Renal pelvis (tissue), 12 donors: ENCODE results near the gene PLPPR3. TPM values are rescaled to one million over a fixed set of nuclear protein-coding genes. Genes with fewer than 3 reads are reported as not detected.

Experiments used
- DNase-seq: peaks from one replicate; pipeline ENCODE4 v3.0.0-alpha.2; 2013
- long read RNA-seq, 16 experiments: transcript quantifications; one replicate each; lab custom pipeline, GENCODE V29; 2026
- polyA plus RNA-seq, 3 donors: library from polyadenylated mRNA; unstranded; fragments of 120-200 nt; gene quantifications; one replicate each; pipeline ENCODE4 v1.2.1, GENCODE V29; 2013; ENCODE audit not compliant: insufficient read length in 3 of 3

The PLPPR3 gene
- 10 to 100 TPM; 11.2 to 25.9 (median 17.1) TPM for polyA plus RNA-seq
- long read RNA-seq, donor 1, transcript PLPPR3-204 (8 exons, 2,328 nt): major isoform, 6 of 8 reads
- long read RNA-seq, donor 1, partial matches to known transcripts: 0 of 8 reads
- long read RNA-seq, donor 1, other reads (novel, unspliced or antisense): 0 of 8 reads
- long read RNA-seq, donor 2, transcript PLPPR3-204 (8 exons, 2,328 nt): major isoform, 6 of 7 reads
- long read RNA-seq, donor 2, partial matches to known transcripts: 0 of 7 reads
- long read RNA-seq, donor 2, other reads (novel, unspliced or antisense): 0 of 7 reads
- long read RNA-seq, donor 3, partial matches to known transcripts: 0 of 5 reads
- long read RNA-seq, donor 3, other reads (novel, unspliced or antisense): 0 of 5 reads
- long read RNA-seq, donor 4, transcript PLPPR3-204 (8 exons, 2,328 nt): major isoform, 6 of 6 reads
- long read RNA-seq, donor 4, partial matches to known transcripts: 0 of 6 reads
- long read RNA-seq, donor 4, other reads (novel, unspliced or antisense): 0 of 6 reads
- long read RNA-seq, donor 5, partial matches to known transcripts: 0 of 2 reads
- long read RNA-seq, donor 5, other reads (novel, unspliced or antisense): 0 of 2 reads
- long read RNA-seq, donor 6, transcript PLPPR3-204 (8 exons, 2,328 nt): major isoform, 9 of 10 reads
- long read RNA-seq, donor 6, partial matches to known transcripts: 0 of 10 reads
- long read RNA-seq, donor 6, other reads (novel, unspliced or antisense): 0 of 10 reads
- long read RNA-seq, donor 7, partial matches to known transcripts: 0 of 4 reads
- long read RNA-seq, donor 7, other reads (novel, unspliced or antisense): 0 of 4 reads
- long read RNA-seq, donor 8, partial matches to known transcripts: 0 of 2 reads
- long read RNA-seq, donor 8, other reads (novel, unspliced or antisense): 0 of 2 reads
- long read RNA-seq, donor 9, partial matches to known transcripts: 0 of 5 reads
- long read RNA-seq, donor 9, other reads (novel, unspliced or antisense): 0 of 5 reads
- long read RNA-seq, donor 10, partial matches to known transcripts: 0 of 2 reads
- long read RNA-seq, donor 10, other reads (novel, unspliced or antisense): 0 of 2 reads
- long read RNA-seq, donor 11, partial matches to known transcripts: 0 of 3 reads
- long read RNA-seq, donor 11, other reads (novel, unspliced or antisense): 0 of 3 reads
- long read RNA-seq, donor 12, transcript PLPPR3-204 (8 exons, 2,328 nt): major isoform, 5 of 5 reads
- long read RNA-seq, donor 12, partial matches to known transcripts: 0 of 5 reads
- long read RNA-seq, donor 12, other reads (novel, unspliced or antisense): 0 of 5 reads
- long read RNA-seq, donor 13, partial matches to known transcripts: 0 of 1 reads
- long read RNA-seq, donor 13, other reads (novel, unspliced or antisense): 0 of 1 reads
- long read RNA-seq, donor 14: 0 reads
- long read RNA-seq, donor 15: 0 reads
- long read RNA-seq, donor 16, partial matches to known transcripts: 0 of 3 reads
- long read RNA-seq, donor 16, other reads (novel, unspliced or antisense): 0 of 3 reads

GRCh38 chr19:821825-822503 lies at the start of gene PLPPR3:
Gene PLPPR3 (minus strand): TSS chr19:821955. CDS start chr19:821559, 396 bp downstream.
- no peak for DNase-seq

DNA sequence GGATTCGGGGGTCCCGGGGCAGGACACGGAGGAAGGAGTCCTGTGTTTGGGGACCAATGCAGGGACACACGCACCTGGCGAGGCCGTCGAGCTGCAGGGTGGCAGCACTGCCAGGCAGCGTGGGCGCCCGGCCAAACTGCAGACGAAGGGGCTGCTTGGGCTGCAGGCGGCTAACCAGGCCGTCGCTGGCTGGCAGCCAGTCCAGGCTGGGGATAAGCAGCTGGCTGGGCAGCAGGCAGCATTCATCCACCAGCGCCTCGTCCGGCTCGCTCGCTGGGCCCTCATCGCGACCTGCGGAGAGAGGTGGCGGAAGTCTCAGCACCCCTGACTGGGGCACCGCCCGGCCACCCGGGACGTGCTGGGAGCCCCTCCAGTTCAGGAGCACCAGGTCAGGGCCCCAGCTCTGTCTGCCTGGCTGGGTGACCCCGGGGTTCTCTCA lies 49.2 kb upstream of the PLPPR3 start:
- no peak for DNase-seq

- DNase-seq: no peak
Measured at GRCh38 chr19:870314-870713, 48.6 kb upstream of the PLPPR3 start.

GRCh38 chr19:869245-870177 lies 47.8 kb upstream of the PLPPR3 start:
- no peak for DNase-seq

- no peak for DNase-seq
Measured at GRCh38 chr19:868458-869244, 46.9 kb upstream of the PLPPR3 start.

GRCh38 chr19:867855-868457 lies 46.2 kb upstream of the PLPPR3 start:
- DNase-seq: no peak

GRCh38 chr19:867301-867793 lies 45.6 kb upstream of the PLPPR3 start:
- DNase-seq: no peak

- no peak for DNase-seq
Measured at GRCh38 chr19:866769-867300, 45.1 kb upstream of the PLPPR3 start.

DNA sequence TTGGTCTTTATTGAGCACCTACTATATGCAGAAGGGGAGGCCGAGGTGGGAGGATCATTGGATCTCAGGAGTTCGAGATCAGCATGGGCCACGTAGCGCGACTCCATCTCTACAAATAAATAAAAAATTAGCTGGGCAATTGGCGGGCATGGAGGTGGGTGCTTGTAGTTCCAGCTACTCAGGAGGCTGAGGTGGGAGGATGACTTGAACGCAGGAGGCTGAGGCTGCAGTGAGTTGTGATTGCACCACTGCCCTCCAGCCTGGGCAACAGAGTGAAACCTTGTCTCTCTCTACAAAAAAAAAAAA lies 41.5 kb upstream of the PLPPR3 start:
- no peak for DNase-seq

DNA sequence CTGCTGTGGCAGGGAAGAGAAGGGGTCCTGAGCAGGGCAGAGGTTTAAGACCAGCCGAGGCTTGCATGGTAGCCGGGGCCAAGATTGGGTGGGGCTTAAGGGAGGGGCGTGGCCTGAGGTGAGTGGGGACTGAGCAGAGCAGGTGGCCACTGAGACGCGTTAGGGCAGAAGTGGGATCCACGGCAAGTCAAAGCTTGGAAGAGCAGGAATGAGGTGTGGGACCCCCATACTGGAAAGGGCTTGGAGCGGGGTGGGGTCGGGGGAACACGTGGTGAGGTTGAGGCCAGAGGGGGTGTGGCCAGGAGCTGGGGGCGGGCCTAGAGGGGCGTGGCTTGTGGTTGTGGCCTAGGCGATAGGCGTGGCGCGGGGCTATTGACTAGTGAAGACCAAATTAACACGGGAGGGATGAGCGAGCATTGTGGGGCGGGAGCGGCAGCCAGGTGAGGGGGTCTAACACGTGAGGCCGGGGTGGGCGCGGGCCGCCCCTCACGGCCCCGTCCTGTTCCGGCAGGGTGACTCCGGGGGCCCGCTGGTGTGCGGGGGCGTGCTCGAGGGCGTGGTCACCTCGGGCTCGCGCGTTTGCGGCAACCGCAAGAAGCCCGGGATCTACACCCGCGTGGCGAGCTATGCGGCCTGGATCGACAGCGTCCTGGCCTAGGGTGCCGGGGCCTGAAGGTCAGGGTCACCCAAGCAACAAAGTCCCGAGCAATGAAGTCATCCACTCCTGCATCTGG lies 41.0 kb upstream of the PLPPR3 start:
- no peak for DNase-seq

DNA sequence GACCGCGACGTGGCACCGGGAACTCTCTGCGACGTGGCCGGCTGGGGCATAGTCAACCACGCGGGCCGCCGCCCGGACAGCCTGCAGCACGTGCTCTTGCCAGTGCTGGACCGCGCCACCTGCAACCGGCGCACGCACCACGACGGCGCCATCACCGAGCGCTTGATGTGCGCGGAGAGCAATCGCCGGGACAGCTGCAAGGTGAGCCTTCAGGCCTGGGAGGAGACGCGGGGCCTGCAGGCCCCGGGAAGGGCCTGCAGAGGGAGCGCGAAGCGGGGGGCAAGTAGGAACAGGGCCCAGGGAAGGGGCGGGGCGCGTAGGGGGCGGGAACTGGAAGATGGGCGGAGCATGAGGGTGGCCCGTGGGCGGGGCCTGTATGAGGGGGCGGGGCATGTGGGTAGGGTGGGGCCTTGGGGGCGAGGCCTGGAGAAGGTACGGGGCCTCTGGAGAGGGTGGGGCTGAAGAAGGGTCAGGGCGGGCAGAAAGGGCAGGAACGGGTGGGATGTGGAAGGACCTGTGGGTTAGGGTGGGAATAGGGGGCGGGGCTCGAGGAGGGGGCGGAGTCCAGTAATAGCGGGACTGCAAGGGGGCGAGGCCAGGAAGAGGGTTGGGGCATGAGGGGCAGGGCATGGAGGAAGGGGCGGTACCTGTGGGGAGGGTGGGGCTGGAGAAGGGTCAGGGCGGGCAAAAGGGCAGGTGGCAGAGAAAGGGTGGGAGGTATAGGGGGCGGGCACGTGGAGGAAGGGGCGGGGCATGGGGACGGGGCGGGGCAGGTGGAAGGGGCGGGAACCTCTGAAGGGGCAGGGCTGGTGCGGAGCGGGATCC lies 40.2 kb upstream of the PLPPR3 start:
- no peak for DNase-seq

DNA sequence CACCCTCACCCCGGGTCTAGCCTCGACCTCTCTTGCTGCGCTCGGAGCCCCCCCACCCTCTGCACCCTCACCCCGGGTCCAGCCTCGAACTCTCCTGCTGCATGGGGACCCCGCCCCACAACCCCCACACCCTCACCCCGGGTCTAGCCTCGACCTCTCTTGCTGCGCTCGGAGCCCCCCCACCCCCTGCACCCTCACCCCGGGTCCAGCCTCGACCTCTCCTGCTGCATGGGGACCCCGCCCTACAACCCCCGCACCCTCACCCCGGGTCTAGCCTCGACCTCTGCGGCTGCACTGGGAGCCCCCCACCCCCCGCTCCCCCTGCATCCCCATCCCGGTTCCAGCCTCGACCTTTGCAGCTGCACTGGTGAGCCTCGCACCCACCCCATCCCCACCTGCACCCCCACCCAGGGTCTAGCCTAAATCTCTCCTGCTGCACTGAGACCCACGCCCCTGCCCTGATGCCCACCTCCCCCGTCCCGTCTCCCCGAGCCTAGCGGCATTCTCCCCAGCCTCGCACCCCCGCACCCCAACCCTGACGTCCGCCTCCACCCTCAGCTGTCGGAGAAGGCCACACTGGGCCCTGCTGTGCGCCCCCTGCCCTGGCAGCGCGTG lies 39.5 kb upstream of the PLPPR3 start:
- DNase-seq: no peak

DNA sequence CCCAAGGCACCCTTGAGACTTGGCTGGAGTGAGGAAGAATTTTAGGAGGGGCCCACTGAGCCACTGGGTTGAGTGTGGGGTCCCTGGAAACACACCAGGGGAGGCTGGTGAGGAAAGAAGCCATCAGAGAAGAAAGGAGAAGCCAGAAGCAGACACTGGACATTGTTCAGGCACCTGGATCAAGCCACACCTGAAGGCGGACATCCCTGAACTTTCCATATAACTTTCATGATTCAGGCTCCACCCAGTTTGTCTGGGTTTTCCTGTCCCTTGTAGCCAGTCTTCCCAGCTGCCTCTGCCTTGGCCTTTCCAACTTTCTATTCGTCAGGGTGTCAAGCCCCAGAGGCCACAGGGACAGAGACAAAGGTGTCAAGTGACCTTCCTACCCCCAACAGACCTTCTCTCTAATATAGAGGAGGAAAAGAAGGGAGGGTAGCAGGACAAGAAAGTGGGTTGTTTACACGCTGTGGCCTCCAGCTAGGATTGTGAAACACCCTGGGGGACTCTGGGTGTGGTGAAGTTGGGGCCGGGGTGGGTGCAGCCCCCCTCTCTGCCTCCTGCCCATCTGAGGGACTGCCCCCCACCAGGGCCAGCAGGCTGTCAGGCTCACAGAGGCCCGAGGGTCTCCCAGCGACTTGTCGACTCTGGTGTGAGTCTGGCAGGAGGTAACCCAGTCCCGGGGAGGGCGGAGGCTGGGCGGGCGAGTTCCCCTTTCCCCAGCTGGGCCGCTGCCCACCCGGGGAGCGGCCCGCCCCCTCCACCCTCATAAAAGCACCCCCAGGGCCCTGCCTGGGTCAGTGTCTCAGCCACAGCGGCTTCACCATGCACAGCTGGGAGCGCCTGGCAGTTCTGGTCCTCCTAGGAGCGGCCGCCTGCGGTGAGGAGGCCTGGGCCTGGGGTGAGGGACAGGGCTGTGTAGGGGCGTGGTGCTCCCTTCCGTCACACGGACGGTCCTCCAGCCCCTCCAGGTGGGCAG lies 37.4 kb upstream of the PLPPR3 start, which contains the start of gene CFD:
TSS of gene CFD (plus strand) at position 797 of the 976 bp plus-strand sequence. CDS start at position 823, 26 bp downstream.
- no peak for DNase-seq

DNA sequence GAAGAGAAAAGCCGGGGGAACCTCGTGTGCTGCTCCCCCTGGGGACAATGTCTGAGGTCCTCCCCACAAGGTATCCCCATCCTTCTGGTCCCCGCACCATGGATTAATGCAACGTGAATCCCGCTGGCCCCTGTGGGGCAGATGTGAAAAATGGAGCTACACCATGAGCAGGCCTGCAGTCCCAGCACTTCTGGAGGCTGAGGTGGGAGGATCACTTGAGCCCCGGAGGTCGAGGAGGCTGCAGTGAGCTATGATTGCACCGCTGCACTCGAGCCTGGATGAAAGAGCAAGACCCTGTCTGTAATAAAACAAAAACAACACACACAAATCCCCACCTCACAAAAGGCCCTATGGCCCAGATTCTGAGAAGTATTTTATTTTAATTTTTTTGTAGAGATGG lies 36.5 kb upstream of the PLPPR3 start:
- no peak for DNase-seq
